ENCODE measurements around the gene KRTAP10-4.
"Not testable (repeated sequence)": the region's sequence is repeated elsewhere in the genome, so short reads cannot be mapped to it uniquely, and the experiment has no call there.

KRTAP10-4 gene

DNA sequence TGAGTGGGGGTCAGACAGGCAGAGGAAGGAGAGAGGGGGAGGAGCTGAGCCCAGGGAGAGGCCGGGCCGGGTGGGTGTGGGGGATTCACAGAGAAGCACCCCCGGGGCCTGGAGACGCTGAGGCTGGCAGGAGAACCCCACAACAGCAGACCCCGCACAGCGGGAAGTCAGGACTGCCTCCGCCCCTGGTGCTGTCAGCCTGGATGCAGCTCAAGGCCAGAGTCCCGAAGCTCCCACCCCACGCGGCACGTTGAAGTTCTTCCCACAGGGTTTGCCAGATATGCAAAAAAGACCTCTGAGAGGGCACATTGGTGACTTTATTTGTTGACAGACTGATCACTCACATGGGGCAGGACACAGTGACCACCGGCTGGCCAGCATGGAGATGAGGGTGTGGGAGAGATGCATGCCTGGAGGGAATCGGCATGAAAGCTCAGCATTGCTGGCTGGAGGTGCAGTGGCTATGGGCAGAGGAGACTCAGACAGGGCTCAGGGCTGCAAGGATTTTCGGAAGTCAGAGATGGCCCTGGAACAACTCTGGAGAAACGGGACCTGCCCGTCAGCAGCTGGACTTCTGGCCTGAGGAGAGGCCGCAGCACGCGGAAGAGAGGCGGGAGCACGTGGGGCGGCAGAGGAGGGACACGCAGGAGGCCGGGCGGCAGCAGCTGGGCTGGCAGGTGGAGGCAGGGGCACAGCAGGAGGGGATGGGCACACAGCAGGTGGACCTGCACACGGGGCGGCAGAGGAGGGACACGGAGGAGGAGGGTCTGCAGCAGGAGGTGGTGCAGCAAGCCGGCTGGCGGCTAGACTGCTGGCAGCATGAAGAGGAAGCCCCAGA, 15.8 kb upstream of the KRTAP10-4 start:
- DNase-seq (ENCODE audit: low read depth in 2 of 3, low spot score in 2 of 3), result no peak

DNA sequence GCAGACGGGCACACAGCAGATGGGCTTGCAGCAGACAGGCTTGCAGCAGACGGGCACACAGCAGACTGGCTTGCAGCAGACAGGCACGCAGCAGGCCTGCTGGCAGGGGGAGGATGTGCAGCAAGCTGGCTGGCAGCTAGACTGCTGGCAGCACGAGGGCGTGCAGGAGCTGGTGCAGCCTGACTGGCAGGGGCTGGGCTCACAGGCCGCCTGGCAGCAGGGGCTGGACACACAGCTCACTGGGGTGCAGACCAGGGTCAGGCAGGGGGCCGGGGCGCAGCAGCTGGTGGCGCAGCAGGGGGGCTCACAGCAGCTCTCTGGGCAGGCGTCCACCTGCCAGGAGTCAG, 15.2 kb upstream of the KRTAP10-4 start:
- not testable (repeated sequence) for DNase-seq (ENCODE audit: low read depth in 2 of 3, low spot score in 2 of 3)

DNA sequence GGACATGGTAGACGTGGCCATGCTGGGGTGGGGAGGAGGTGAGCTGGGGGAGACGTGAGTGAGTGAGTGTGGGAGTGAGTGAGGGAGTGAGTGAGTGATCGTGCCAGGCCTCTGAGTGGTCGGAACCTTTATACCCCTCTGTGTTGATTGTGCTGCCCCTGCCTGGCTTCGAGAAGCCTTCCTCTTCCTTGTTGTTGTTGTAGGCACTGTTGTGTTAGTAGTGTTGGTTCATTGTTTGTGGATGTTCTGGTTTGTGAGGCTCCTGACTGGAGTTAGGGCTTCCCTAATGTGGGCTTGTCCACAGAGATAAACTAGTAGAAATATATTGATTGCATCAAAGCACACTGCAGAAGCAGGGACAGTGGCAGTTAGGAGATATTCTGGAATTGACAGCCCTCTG, 14.8 kb upstream of the KRTAP10-4 start, which contains the start of gene KRTAP10-3:
KRTAP10-3 (minus strand) TSS at position 101 of the 400 bp plus-strand sequence; CDS start at position 21, 80 bp downstream.
- DNase-seq (ENCODE audit: low read depth in 2 of 3, low spot score in 2 of 3), result no peak

DNA sequence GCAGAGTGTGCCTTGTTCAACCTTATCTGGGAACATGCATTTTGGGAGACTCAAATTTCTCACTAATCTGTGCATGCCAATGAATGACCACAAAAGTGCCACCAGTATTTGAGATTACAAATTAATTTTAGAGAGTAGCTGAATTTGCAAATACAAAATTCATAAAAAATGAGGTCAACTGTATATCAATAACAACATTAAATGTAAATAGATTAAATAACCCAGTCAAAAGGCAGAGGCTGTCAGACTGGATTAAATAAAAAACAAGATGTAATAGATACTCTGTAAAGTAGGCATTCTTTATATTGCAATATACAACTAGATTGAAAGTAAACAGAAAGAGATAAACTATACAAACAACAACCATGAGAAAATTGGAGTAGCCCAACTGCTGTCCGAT, 9.4 kb upstream of the KRTAP10-4 start:
- no peak for DNase-seq (ENCODE audit: low read depth in 2 of 3, low spot score in 2 of 3)

DNA sequence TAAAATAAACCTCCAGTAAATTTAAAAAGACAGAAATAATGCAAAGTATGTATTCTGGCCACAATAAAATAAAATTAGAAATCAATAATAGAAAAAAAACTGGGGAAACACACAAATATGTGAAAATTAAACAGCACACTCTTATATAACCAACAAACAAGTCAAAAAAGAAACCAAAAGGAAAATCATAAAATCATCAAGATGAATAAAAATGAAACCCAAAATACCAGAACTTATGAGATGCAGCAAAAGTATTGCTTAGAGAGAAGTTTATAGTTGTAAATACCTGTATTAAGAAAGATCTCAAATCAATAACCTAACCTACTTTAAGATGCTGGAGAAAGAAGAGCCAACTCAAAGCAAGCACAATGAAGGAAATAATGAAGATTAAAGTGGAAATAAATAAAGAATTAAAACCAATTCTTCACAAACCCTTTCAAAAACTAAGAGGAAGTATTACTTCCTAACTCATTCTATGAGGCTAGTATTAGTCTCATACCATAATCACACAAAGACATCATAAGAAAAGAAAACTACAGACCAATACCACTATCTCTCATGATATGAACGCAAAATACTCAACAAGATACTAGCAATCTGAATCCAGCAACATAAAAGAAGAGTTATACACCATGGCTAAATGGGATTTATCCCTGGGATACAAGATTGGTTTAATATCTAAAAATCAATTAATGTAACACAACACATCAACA, 8.5 kb upstream of the KRTAP10-4 start:
- DNase-seq (ENCODE audit: low read depth in 2 of 3, low spot score in 2 of 3), result no peak

GRCh38 chr21:44566403-44566802, 7.1 kb upstream of the KRTAP10-4 start:
- DNase-seq (ENCODE audit: low read depth in 2 of 3, low spot score in 2 of 3), result no peak

DNA sequence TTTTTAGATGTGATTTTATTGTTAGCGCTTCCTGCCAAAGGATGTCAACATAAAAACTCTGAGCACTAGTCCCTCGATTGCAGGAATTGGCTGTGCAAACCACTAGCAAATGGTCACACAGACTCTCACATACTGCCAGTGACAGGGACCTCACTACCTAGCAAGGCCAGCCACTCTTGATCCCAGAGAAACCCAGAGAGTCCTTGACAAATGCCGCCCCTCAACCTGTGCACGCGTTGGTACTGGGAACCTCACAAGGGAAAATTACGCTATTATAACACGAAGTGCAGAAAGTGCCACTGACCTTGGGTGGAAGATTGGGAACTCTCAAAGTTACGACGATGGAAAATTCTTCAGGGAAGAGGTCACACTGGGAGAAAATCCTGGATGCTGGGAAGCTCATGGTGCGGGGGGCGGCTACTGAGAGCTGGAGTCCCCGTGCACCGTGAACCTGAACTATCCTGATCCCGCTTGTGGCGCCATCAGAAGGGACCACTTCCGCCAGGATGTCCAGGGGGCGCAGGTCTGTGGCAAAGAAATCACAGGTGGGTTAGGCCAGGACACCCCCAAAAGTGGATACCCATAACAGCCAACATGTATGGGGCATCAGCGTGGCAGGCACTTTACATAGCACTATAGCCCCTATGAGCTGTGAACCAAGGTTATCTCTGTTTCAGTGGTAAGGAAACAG, 5.9 kb upstream of the KRTAP10-4 start:
- no peak for DNase-seq (ENCODE audit: low read depth in 2 of 3, low spot score in 2 of 3)

GRCh38 chr21:44568261-44568660, 5.3 kb upstream of the KRTAP10-4 start:
- no peak for DNase-seq (ENCODE audit: low read depth in 2 of 3, low spot score in 2 of 3)

DNA sequence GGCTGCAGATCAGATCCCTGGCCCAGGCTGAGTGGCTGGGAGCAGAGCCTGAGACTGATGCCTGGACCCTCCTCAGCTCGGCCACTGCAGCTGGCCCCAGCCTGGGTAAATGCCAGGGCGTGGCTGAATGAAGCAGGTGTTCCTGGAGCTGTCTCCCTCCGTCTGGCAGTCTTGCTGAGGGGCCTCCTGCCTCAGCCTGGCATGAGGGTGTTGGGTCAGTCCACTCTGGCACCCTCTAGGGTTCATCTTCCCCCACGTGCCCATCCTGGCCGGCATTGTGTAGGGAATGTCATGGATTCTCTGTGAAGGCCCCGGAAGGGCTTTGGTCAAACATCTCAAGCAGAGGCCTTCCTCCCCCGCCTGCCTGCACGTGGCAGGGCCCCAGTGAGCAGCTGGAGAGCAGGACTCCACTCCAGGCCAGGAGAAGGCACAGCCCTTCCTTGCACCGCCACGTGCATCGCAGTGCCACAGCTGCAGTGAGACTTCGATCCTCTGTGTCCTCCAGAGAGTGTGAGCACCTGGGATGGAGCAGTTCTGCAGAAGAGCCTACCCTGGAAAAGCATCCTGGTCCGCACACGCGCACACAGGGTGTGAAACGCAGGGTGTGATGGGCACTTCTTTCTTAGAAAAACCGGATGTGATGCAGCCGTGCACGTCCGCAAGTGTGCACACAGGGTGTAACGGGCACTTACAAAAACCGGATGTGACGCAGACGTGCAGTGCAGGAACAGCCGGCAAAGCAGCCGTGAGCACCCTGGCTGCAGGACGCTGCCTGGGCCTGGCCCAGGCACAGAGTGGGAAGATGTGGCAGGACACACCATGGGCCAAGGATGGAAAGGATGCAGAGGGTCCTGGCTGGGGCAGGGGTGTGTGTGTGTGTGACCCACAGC, 4.6 kb upstream of the KRTAP10-4 start:
- no peak for DNase-seq (ENCODE audit: low read depth in 2 of 3, low spot score in 2 of 3)

DNA sequence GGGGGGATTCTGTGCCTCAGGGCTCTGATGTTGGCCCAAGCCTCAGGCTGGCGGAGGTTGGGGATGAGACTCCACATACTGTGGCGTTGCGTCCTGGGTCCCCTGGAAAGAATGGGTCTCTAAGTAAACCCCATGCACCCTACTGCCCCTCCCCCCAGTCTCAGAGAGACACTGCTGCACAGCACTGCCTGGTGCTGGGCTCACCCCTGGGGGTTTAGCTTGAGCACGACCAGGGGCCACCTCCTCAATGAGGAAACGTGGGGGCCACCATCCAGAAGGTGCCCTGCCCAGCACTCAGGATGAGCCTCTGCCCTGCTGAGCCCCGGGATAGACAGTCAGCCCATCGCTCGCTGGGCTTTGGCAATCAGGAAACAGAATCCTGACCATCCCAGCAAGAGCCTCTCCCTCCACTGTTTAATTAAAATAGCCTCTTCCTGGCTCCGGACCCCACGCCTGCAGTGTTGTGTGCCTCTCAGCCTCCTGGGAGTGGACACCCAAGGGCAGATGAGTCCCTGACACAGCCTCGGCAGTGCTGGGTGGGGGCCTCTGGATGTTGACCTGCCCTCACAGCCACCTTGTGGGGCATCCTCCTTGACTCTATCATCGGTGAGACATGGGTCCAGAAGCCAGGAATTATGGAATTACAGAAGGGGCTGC, 3.5 kb upstream of the KRTAP10-4 start:
- DNase-seq (ENCODE audit: low read depth in 2 of 3, low spot score in 2 of 3), result no peak

- DNase-seq (ENCODE audit: low read depth in 2 of 3, low spot score in 2 of 3), result no peak
Measured at GRCh38 chr21:44571296-44571695, 2.2 kb upstream of the KRTAP10-4 start.

- no peak for DNase-seq (ENCODE audit: low read depth in 2 of 3, low spot score in 2 of 3)
Measured at GRCh38 chr21:44571844-44572782, 1.4 kb upstream of the KRTAP10-4 start.

DNA sequence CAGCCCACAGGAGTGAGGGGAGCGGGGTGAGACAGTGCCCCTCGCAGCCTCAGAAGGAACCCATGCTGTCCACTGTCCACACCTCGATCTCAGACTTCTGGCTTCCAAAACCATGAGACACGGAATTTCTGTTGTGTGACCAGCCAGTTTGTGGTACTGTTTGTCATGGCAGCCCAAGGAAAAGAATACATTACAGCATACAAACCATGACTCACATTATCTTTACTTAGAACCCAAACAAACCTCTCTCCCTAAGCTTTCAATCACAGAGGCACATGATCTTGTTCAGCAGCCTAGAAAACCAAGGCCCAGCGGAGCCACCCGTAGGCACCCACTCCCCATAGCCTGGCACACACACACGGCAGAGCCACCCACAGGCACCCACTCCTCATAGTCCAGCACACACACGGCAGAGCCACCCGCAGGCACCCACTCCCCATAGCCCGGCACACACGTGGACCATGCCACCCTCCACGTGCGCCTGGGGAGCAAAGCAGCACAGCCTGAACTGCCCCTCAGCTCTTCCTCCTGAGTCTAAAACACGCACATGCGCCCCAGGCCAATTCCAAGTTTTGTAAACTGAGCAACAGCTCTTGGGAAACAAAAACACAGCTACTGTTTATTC, 458 bp upstream of the KRTAP10-4 start:
- DNase-seq (ENCODE audit: low read depth in 2 of 3, low spot score in 2 of 3), result no peak

DNA sequence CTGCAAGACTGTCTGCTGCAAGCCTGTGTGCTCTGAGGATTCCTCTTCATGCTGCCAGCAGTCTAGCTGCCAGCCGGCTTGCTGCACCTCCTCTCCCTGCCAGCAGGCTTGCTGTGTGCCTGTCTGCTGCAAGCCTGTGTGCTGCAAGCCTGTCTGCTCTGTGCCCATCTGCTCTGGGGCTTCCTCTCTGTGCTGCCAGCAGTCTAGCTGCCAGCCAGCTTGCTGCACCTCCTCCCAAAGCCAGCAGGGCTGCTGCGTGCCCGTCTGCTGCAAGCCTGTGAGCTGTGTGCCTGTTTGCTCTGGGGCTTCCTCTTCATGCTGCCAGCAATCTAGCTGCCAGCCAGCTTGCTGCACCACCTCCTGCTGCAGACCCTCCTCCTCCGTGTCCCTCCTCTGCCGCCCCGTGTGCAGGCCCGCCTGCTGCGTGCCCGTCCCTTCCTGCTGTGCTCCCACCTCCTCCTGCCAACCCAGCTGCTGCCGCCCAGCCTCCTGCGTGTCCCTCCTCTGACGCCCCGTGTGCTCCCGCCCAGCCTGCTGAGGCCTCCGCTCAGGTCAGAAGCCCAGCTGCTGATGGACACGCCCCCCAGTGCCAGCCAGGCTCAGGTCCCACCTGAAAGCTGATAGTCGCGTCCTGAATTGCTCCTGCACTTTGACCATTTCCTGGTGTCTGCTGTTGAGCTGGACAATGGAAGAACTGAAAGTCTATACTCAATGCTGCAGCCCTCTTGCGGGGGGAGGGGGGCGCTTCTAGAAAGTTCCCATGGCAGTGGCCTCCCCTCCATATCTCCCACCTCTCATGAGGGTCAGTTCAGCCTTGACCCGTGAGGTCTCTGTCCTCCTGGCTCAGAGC, 1.2 kb downstream of the KRTAP10-4 start:
- DNase-seq (ENCODE audit: low read depth in 2 of 3, low spot score in 2 of 3), result no peak

DNA sequence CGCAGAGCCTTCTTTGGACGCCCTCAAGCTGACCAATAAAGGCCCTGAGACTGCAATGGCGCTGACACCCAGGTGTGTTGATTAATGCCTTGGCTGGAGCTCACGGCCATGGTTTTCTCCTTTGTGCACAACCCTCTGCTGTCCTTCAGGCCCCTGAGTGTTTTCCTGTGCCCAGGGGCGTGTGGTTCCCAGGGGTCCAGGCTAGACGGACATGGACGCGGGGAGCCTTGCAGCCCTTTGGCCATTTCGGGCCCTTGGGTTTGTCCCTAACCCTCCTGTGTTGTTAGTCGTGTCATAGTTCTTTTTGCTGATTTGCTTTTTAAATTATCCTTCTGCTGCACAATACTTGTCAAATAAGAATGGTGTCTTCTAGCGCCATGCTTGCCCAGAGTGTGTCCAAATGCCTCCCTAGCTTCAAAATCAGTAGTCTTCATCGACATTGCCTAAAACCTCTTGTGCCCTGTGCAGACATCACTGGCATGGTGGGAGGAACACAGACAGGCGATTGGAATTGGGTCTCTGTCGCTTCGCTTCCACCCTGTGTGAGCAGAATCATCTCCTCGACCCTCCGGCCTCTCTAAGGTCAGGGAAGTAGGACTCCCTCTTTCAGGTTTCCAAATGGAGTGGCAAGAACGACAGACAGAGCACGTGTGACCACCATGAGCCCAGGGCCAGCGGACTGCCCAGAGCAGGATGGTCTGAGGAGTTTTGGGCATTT, 1.9 kb downstream of the KRTAP10-4 start:
- DNase-seq (ENCODE audit: low read depth in 2 of 3, low spot score in 2 of 3), result no peak

DNA sequence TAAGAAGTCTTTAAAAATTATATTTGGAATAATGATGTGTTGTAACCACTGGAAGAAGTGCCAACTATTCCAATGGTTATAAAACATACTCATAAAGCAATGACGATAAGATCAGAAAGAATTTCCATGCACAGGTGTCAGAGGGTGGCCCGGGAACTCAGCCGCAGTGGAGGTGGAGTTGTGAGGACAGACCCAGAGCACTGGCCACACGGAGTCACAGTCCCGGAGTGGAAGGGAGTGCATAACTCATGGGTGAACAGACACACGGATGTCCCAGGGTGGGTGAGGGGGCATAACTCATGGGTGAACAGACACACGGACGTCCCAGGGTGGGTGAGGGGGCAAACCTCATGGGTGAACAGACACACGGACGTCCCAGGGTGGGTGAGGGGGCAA, 2.5 kb downstream of the KRTAP10-4 start:
- DNase-seq (ENCODE audit: low read depth in 2 of 3, low spot score in 2 of 3), result no peak

DNA sequence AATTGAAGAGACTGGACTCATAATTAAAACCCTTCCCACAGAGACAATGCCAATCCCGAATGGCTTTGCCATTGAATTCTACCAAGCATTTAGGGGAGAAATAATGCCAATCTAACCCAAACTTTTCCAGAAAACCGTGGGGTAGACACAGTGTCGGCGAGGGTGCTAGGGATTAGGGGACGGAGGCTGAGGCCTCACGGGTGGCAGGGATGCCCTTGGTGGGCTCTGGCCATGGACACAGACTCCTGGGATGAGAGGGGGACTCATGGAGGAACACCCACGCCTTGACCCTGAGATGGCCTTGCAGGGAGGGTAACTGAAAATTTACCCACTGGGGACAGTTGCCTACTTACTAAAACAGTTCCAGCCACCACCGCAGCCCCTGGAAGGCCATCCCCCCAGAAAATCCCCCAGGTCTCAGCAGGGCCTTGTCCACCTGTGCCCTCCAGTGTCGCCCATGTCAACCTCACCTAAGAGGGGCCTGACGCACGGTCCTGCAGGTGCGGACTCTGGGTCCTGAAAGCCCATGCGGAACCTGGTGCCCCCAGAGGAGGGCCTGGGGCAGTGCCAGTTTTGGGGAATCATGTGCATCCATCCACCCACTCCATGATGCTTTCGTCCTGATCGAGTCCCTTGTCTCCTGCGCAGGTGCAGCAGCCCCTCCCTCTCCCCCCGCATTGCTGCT, 5.0 kb downstream of the KRTAP10-4 start:
- DNase-seq (ENCODE audit: low read depth in 2 of 3, low spot score in 2 of 3), result no peak
